Ectodermal cell (in vitro differentiated cells): ENCODE results near the gene IGSF9.

Experiments used
- H3K27ac ChIP-seq: 2 replicates; pipeline ENCODE4 v1.7.0; 2013; ENCODE audit warnings: mild to moderate bottlenecking, low read depth, low read length; ENCODE audit not compliant: insufficient read depth, poor library complexity, severe bottlenecking
- H3K27me3 ChIP-seq: 2 replicates; pipeline ENCODE4 v1.7.0; 2013; ENCODE audit warnings: mild to moderate bottlenecking, low read length; ENCODE audit not compliant: insufficient read depth, control insufficient read depth, poor library complexity, severe bottlenecking
- H3K36me3 ChIP-seq: one replicate; pipeline ENCODE4 v1.7.0; 2013; ENCODE audit warnings: low read length; ENCODE audit not compliant: control insufficient read depth, insufficient read depth
- H3K4me1 ChIP-seq: one replicate; pipeline ENCODE4 v1.7.0; 2013; ENCODE audit warnings: low read length; ENCODE audit not compliant: control insufficient read depth, insufficient read depth
- H3K4me3 ChIP-seq: 2 replicates; pipeline ENCODE4 v1.7.0; 2013; ENCODE audit warnings: low read depth, low read length, control low read depth; ENCODE audit not compliant: insufficient read depth
- H3K9me3 ChIP-seq: 2 replicates; pipeline ENCODE4 v1.7.0; 2013; ENCODE audit warnings: mild to moderate bottlenecking, low read length, moderate library complexity; ENCODE audit not compliant: control insufficient read depth
- WGBS, 2 experiments: methylation state at CpG; one replicate each; pipeline ENCODE4 v1.1.7; 2013; ENCODE audit warnings: missing lambda C conversion rate in 2 of 2; 5-methylcytosine and 5-hydroxymethylcytosine counted together

Gene IGSF9

DNA sequence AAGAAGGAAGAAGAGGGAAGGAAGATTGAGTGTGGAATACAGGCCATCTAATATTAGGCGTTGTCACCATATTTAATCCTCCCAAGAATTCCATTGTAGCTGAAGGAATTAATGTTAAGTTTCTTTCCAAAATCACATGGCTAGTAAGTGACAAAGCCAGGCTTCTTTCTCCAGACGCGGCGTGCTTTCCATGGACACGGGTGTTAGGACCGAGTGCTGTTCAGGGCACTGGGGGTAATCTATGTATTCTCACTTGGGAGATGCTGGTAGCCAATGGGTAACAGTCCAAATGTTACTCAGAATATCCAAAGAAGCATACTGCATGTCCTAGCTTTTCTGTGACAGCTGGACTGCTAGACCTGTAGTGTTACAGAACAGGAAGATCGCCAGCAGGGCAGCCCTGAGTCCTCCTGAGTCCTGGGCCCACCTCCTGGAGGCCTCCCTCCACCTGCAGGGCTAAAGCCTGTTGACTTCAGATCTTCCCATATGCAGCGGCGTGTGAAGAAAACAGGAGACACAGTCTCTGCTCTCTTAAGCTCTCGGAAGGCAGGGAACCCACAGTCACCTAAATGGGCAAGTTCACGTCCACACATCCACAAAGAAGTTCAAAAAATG lies 5.3 kb downstream of the IGSF9 start:
- Histone ChIP-seq H3K4me3 (no peak overlapping the region), H3K27ac (no peak overlapping the region), H3K9me3 (no peaks in the 10 kb centered on the region), H3K27me3 (no peaks in the 10 kb centered on the region), H3K4me1 (peaks cover 69% of the 10 kb centered on the region), H3K36me3 (peaks cover 3% of the 10 kb centered on the region)
- WGBS, 2 experiments = 95 to 96% methylated on average over 11 of the region's 11 CpGs

DNA sequence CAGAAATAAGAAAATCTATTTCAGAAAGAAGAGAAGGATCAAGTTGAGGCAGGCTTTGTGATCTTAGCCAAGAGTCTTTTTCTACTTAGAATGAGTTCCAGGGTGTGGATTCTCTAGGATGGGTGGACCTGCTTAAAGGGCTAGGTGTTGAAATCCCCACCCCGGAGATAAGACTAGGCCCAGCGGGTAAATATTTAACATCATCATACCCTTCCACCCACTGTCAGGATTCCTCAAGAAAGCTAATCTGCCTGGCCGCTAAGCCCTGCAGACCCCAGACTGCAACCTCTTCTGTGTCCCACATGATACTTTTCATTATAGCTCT lies 5.8 kb downstream of the IGSF9 start:
- no peak overlapping the region for H3K27ac ChIP-seq

DNA sequence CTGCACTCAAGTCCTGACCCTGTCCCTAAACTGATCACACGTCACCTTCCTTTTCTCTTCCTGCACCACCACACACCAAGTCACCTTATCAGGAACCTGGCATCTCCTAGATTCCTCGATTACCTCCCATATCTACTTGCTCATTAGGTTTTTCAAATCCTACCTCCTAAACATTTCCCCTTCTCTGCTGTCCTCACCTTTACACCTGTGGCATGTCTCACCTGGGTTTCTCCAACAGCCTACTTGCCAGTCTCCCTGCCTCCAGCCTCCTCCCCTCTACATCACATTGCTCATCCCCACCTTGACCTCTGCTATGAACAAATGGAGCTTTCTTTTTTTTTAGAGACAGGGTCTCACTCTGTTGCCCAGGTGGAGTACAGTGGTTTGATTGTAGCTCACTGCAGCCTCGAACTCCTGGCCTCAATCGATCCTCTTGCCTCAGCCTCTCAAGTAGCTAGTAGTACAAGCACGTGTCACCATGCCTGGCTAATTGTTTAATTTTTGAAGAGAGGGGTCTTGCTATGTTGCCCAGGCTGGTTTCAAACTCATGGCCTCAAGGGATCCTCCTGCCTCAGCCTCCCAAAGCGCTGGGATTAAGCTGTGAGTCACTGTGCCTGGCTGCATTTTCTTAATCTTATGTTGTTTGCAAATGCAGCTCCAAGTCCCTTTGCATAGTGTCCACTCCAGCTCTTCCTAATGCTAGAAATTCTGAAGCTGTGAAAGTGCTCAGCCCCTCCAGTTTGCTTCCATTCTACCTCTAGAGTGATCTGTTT lies 6.3 kb downstream of the IGSF9 start:
- peaks cover 60% of the 10 kb centered on the region for H3K4me1 ChIP-seq
- H3K9me3 ChIP-seq = no peaks in the 10 kb centered on the region
- WGBS, 2 experiments = 91 to 92% methylated on average over 6 of the region's 6 CpGs
- H3K27ac ChIP-seq = no peak overlapping the region
- H3K36me3 ChIP-seq = peaks cover 3% of the 10 kb centered on the region
- no peak overlapping the region for H3K4me3 ChIP-seq
- H3K27me3 ChIP-seq = no peaks in the 10 kb centered on the region

More for the DNA sequence above, 5.8 kb downstream of the IGSF9 start:
- Histone ChIP-seq H3K4me1 (peaks cover 66% of the 10 kb centered on the region), H3K36me3 (peaks cover 3% of the 10 kb centered on the region), H3K9me3 (no peaks in the 10 kb centered on the region), H3K4me3 (no peak overlapping the region), H3K27me3 (no peaks in the 10 kb centered on the region)
- 83 to 100% methylated on average over 3 of the region's 3 CpGs for WGBS, 2 experiments

DNA sequence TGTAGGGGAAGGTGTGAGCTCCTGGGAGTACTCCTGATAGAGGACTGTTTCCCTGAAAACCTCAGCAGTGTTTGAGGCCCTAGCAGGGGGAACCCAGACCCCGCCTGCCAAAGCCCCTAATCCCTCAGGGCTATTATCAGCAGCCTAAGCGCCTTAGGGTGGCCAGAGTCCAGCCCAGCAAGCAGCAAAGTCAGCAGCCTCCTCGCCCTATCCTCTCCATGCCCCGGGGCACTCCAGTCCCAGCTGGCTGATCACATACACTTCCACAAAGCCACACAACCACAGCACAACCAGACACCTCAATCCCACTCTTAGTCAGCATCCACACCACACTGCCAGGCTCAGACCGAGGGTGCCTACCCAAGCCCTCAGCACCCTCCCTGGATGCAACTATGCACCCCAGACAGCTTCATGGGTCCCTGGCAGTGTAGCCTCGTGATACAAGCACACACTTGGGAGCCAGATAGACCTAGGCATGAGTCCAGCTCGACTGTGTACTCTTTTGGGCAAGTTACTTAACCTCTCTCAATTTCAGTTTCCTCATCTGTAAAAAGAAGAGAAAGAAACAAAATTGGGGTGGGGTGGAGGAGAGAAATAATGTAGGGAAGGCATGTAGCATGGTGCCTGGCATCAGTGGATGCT lies 7.1 kb downstream of the IGSF9 start:
- peaks cover 57% of the 10 kb centered on the region for H3K4me1 ChIP-seq
- no peaks in the 10 kb centered on the region for H3K9me3 ChIP-seq
- no peak overlapping the region for H3K4me3 ChIP-seq
- no peaks in the 10 kb centered on the region for H3K27me3 ChIP-seq
- no peak overlapping the region for H3K27ac ChIP-seq
- 81 to 82% methylated on average over 7 of the region's 7 CpGs for WGBS, 2 experiments
- H3K36me3 ChIP-seq = peaks cover 10% of the 10 kb centered on the region

DNA sequence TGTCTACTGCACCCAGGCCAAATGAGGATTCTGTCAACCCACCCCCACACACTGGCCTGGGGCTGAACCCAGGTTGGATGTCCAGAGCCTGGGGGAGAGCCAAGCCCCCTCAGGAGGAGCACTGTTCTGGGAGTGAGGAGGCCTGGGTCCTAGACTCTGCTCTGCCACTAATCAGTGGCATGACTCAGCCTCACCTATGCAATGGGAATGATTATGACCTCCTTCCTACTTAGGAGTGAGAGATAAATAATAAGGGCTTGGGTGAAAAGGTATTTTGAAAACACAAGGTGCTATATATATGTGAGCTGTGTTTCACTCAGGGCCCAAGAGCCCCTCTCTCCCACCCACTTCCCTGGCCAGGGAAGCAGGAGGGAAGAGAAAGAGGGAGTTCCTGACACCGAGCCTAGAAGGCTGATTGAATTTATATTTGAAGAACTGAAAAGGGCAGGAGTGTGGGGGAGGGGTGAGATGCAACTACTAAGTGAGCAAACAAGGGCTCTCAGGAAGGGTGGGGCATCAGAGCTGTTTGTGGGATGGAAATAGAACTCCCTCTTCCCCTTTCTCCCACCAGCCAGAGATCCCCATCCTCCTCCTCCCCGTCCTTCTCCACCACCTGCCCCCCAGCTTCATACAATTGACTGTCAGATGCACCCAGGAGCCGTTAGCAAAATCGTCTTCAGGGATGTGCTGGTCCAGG lies 8.2 kb downstream of the IGSF9 start:
- Histone ChIP-seq H3K36me3 (peaks cover 12% of the 10 kb centered on the region), H3K27ac (no peak overlapping the region), H3K27me3 (no peaks in the 10 kb centered on the region), H3K9me3 (no peaks in the 10 kb centered on the region), H3K4me1 (peaks cover 45% of the 10 kb centered on the region), H3K4me3 (no peak overlapping the region)
- WGBS, 2 experiments = 47 to 48% methylated on average over 4 of the region's 4 CpGs

DNA sequence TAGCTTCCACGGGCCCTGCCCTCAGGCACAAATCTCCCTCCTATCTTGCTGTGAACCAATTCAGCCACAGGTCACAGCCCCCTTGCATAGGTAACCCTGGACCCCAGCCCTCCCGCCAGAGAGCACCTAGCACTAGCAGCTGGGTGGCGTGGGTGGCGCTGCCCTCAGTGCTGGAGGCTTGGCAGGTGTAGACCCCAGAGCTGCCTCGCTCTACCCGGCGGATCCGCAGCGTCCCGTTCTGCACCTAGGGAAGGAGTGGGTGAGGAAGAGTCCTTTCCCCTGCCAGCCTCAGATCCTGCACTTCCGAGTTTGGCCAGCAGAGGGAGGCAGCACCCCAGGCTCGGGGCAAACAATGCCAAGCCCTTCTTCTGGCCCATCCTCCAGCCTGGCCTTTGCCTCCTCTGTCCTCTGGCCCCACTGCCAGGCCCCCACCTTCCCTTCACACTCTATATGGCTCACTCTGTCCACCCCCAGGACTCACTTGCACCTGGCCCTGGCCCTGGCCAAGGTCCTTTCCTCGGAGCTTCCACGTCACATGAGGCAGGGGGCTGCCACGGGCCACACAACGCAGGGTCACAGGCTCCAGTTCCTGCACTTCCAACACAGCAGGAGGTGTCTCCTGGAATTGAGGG lies 9.0 kb downstream of the IGSF9 start:
- no peaks in the 10 kb centered on the region for H3K27me3 ChIP-seq
- H3K9me3 ChIP-seq = no peaks in the 10 kb centered on the region
- H3K4me3 ChIP-seq = no peak overlapping the region
- peaks cover 37% of the 10 kb centered on the region for H3K4me1 ChIP-seq
- peaks cover 12% of the 10 kb centered on the region for H3K36me3 ChIP-seq
- H3K27ac ChIP-seq = no peak overlapping the region
- WGBS, 2 experiments = 41 to 46% methylated on average over 16 of the region's 16 CpGs

DNA sequence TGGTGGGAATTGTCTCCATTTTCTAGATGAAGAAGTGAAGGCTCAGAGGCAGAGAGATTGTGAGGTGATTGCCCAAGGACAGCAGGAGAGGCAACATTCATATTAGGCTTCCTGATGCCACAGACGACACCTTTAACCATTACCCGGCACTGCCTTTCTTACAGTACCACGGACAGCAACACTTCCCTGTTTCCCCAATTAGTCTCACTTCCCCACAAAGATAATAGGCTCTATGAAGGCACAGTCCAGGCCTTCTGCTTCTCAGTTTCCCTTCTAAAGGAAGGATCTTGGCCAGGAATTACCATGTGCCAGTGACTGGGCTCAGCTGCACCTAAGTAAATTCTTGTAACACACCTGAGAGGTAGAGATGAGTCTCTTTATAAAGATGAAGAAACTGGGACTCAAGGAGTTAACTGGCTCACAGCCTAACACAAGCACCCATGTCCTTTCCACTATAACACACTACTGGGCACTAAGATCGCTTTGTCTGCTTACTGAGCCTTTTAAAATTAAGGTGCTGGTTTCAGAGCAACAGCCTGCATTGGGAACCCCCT lies 9.6 kb downstream of the IGSF9 start:
- H3K27me3 ChIP-seq = no peaks in the 10 kb centered on the region
- peaks cover 31% of the 10 kb centered on the region for H3K4me1 ChIP-seq
- WGBS, 2 experiments = 79 to 80% methylated on average over 4 of the region's 4 CpGs
- no peaks in the 10 kb centered on the region for H3K9me3 ChIP-seq
- peaks cover 12% of the 10 kb centered on the region for H3K36me3 ChIP-seq
- H3K27ac ChIP-seq = no peak overlapping the region
- no peak overlapping the region for H3K4me3 ChIP-seq

DNA sequence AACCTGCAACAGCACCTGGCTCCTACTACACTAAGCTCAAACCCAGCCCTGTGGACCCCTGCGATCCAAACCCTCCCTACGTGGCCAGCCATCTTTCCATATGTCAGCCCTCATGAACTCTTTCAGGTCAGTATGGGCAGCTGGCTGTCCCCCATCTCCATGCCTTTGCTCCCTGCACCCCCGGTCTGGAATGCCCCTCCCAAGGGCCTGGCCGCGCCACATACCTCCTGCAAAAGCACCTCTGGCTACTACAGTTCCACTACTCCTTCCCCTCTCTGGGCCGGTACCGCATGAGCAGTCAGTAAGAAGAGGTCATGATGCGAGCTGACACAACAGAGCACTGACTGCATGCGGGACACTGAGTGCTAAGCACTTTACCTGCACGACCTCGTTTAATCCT lies 10.1 kb downstream of the IGSF9 start:
- WGBS, 2 experiments = 95 to 96% methylated on average over 11 of the region's 11 CpGs
- Histone ChIP-seq H3K4me1 (peaks cover 26% of the 10 kb centered on the region), H3K36me3 (peaks cover 11% of the 10 kb centered on the region), H3K9me3 (no peaks in the 10 kb centered on the region), H3K4me3 (no peak overlapping the region), H3K27ac (no peak overlapping the region), H3K27me3 (no peaks in the 10 kb centered on the region)

DNA sequence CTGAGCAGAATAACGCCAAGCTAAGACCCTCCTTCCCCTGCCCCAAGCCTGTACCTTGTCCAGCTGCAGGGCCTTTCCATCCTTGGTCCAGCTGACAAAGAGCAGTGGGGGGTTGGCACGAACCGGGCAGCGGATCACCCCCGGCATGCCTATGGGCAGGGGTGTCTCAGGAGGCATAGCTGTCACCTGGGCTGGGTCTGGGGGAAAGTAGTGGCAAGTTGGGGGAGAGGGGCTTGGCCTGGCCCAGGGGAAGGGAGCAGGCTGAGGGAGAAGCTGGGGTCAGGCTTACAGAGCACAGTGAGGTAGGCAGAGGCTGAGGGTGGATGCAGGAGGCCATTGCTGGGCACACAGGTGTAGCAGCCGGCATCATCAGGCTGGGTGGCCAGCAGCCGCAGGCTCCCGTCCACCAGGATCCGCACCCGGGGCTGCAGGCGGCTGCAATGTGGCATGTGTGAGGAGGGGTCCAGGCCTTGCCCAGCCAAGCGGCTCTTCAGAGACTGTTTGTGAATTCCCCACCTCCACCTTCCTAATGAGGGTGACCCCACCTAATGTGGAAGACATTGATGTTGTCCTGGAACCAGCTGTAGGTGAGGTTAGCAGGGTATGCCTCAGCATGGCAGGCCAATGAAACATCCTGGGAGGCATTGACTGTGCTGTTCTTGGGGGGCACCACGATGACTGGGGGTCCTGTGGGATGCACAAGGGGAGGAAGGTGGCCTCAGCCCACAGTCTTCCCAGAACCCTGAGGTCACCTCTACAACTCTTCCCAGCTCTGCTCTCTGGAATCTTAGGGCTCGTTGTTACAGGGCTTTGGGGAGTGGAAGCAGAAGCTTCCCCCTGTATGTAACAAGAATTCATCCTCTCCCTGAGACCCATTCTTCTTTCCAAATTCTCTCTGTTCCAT lies 11.0 kb downstream of the IGSF9 start:
- Histone ChIP-seq H3K27ac (no peak overlapping the region), H3K4me1 (peaks cover 23% of the 10 kb centered on the region), H3K9me3 (no peaks in the 10 kb centered on the region), H3K27me3 (no peaks in the 10 kb centered on the region), H3K36me3 (peaks cover 15% of the 10 kb centered on the region), H3K4me3 (no peak overlapping the region)
- 96 to 97% methylated on average over 14 of the region's 14 CpGs for WGBS, 2 experiments
